ENCODE results near the gene UBE2J2. TPM values are rescaled to one million over a fixed set of nuclear protein-coding genes. Genes with fewer than 3 reads are reported as not detected.

UBE2J2 gene
- total and polyA plus RNA-seq, 2 of the 4 experiments (the other 2 are of a cell fraction), result 20.6 to 67.5 TPM

DNA sequence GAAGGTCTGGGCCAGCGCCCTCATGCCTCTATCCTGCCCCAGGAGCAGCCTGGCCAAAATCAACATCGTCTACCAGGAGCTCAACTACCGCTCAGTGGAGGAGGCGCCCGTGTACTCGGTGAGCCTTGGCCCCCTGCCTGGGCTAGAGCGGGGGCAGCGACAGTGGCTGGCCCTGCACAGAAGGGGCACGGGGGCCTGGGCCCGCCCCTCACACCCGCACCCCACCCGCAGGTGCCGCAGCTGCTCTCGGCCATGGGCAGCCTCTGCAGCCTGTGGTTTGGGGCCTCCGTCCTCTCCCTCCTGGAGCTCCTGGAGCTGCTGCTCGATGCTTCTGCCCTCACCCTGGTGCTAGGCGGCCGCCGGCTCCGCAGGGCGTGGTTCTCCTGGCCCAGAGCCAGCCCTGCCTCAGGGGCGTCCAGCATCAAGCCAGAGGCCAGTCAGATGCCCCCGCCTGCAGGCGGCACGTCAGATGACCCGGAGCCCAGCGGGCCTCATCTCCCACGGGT lies 17.4 kb upstream of the UBE2J2 start:
- BruUV-seq (replicated peaks), result no TSS peak
- dilution Hi-C loops (cut with HindIII; ENCODE audit: low sequenced_read_pairs, unreplicated experiment), result no loop called here

More for the DNA sequence above, 17.4 kb upstream of the UBE2J2 start:
- H3K9ac ChIP-seq (ENCODE audit: low read depth, low read length), result no peak overlapping the region
- in situ Hi-C loops (cut with MboI; ENCODE audit: low sequenced_read_pairs), result no loop called here
- no peak overlapping the region for H2AFZ ChIP-seq (replicated peaks; ENCODE audit: low read length, poor library complexity)
- H2BK120ac ChIP-seq (ENCODE audit: low read depth, low read length), result no peak overlapping the region
- peak overlapping the region; percentile 45 for H2AK9ac ChIP-seq (replicated peaks; ENCODE audit: low read depth, low read length, poor library complexity)
- no peak overlapping the region for H3K14ac ChIP-seq (replicated peaks; ENCODE audit: low read depth, low read length)
- H2BK15ac ChIP-seq (ENCODE audit: low read depth, low read length), result no peak overlapping the region
- no peaks in the 10 kb centered on the region for H3K9me3 ChIP-seq (ENCODE audit: control insufficient read depth, insufficient read depth, low read length)
- H3K4ac ChIP-seq (ENCODE audit: low read depth, low read length), result no peak overlapping the region
- no peaks in the 10 kb centered on the region for H3K27me3 ChIP-seq (ENCODE audit: control insufficient read depth, insufficient read depth, low read length)
- no peak overlapping the region for H4K8ac ChIP-seq (ENCODE audit: low read depth in 2 of 2, low read length in 2 of 2)
- ATAC-seq (ENCODE audit: low read depth), result 0 out of 2 replicates have a peak, but pooled peaks have one; percentile 2
- H3K4me1 ChIP-seq (ENCODE audit: control insufficient read depth, insufficient read depth, low read length), result no peaks in the 10 kb centered on the region; the same call in 1 of the 2 replicates
- H4K5ac ChIP-seq (ENCODE audit: low read depth, low read length), result no peak overlapping the region
- H3K9me1 ChIP-seq (ENCODE audit: insufficient read depth, low read length), result no peaks in the 10 kb centered on the region
- no peak overlapping the region for H2AK5ac ChIP-seq (ENCODE audit: low read depth, low read length)
- no peak overlapping the region for H3K4me3 ChIP-seq (ENCODE audit: insufficient read depth, low read depth, low read length)
- no peak overlapping the region for H3K23ac ChIP-seq (ENCODE audit: low read depth, low read length)
- H3K36me3 ChIP-seq (ENCODE audit: control insufficient read depth, insufficient read depth, low read length), result peaks cover 23% of the 10 kb centered on the region
- intact Hi-C loops (cut with micrococcal nuclease), result no loop called here
- ChIA-PET POLR2A (ENCODE audit: unreplicated experiment) (no interaction called here), CTCF (interaction anchor here (1.4 to 1.5 kb wide), 2 partner anchors 9 to 168 kb away, joined by 3 read pairs; no protein-coding TSS in a partner anchor)
- 54% methylated on average over 22 of the region's 28 CpGs; no CpG with 5 or more reads in 1 of the 2 experiments for whole genome bisulfite sequencing, 2 experiments (ENCODE audit: extremely low coverage in 2 of 2, insufficient read length in 1 of 2)
- H4K20me1 ChIP-seq (ENCODE audit: insufficient read depth, low read length), result peaks cover 13% of the 10 kb centered on the region
- H3K4me2 ChIP-seq (ENCODE audit: low read depth, low read length), result no peak overlapping the region
- H3K56ac ChIP-seq (ENCODE audit: extremely low read depth, insufficient read depth, low read length), result no peak overlapping the region
- H2BK20ac ChIP-seq (ENCODE audit: low read depth, low read length), result no peak overlapping the region
- no peak overlapping the region for H4K91ac ChIP-seq (ENCODE audit: insufficient read depth, low read depth, low read length)
- H3K79me1 ChIP-seq (ENCODE audit: low read depth in 1 of 2, low read length in 2 of 2), result no peaks in the 10 kb centered on the region
- DNase-seq, result no peak
- H2BK5ac ChIP-seq (ENCODE audit: low read depth, low read length, poor library complexity, severe bottlenecking), result no peak overlapping the region
- TF ChIP-seq FOS (IDR thresholded peaks at IDR 0.05; ENCODE audit: low read depth, low read length) (no peak), CHD1 (IDR thresholded peaks at IDR 0.05; ENCODE audit: low read depth, low read length) (no peak), CTCF (conservative IDR thresholded peaks at IDR 0.05; ENCODE audit: low read depth, low read length) (no peak), BHLHE40 (IDR thresholded peaks at IDR 0.05; ENCODE audit: low read depth, low read length) (no peak)
- H3K27ac ChIP-seq (ENCODE audit: insufficient read depth, low read length), result no peak overlapping the region
- H3K18ac ChIP-seq (ENCODE audit: low read depth, low read length), result no peak overlapping the region

Data from IMR-90 (cell line).